ENCODE results near the gene C4A.

- TF ChIP-seq CTCF (IDR thresholded peaks at IDR 0.05; ENCODE audit: insufficient read depth, low read length, poor library complexity, severe bottlenecking) = no peak
- TF ChIP-seq EZH2phosphoT487 (conservative IDR thresholded peaks at IDR 0.05; ENCODE audit: low read length) = no peak
These were observed 25.1 kb upstream of the C4A start for GRCh38 chr6:31956796-31957195.

Data from SU-DHL-6 (cell line).